ENCODE results near the gene PDRG1. TPM values are rescaled to one million over a fixed set of nuclear protein-coding genes. Genes with fewer than 3 reads are reported as not detected.
"Not testable (repeated sequence)": the region's sequence is repeated elsewhere in the genome, so short reads cannot be mapped to it uniquely, and the experiment has no call there.

PDRG1 gene
- polyA plus RNA-seq, 3 donors, result 20.6 to 21.3 (median 20.9) TPM

GRCh38 chr20:31934491-31934890, 17.4 kb downstream of the PDRG1 start:
- DNase-seq, result no peak

GRCh38 chr20:31933698-31934097, 18.1 kb downstream of the PDRG1 start:
- DNase-seq, result no peak

- DNase-seq, result no peak
Measured at GRCh38 chr20:31930779-31931178, 21.1 kb downstream of the PDRG1 start.

- not testable (repeated sequence) for DNase-seq
Measured at GRCh38 chr20:31929631-31930030, 22.2 kb downstream of the PDRG1 start.

- DNase-seq, result no peak
Measured at GRCh38 chr20:31927627-31928159, 24.2 kb downstream of the PDRG1 start.

GRCh38 chr20:31926493-31926892, 25.4 kb downstream of the PDRG1 start:
- no peak for DNase-seq

GRCh38 chr20:31925631-31926030, 26.2 kb downstream of the PDRG1 start:
- DNase-seq, result no peak

GRCh38 chr20:31924561-31924960, 27.3 kb downstream of the PDRG1 start:
- no peak for DNase-seq

GRCh38 chr20:31923388-31924331, 28.2 kb downstream of the PDRG1 start:
- peak; percentile 34 for DNase-seq

GRCh38 chr20:31922588-31922987, 29.3 kb downstream of the PDRG1 start:
- DNase-seq, result no peak

GRCh38 chr20:31922181-31922580, 29.7 kb downstream of the PDRG1 start:
- no peak for DNase-seq

GRCh38 chr20:31921480-31921879, 30.4 kb downstream of the PDRG1 start:
- not testable (repeated sequence) for DNase-seq

- DNase-seq, result no peak
Measured at GRCh38 chr20:31920275-31920855, 31.5 kb downstream of the PDRG1 start.

- DNase-seq, result no peak
Measured at GRCh38 chr20:31919410-31920155, 32.3 kb downstream of the PDRG1 start.

GRCh38 chr20:31918466-31919105, 33.3 kb downstream of the PDRG1 start:
- no peak for DNase-seq

GRCh38 chr20:31917962-31918412, 33.9 kb downstream of the PDRG1 start:
- not testable (repeated sequence) for DNase-seq

GRCh38 chr20:31916708-31917107, 35.1 kb downstream of the PDRG1 start:
- DNase-seq, result no peak

GRCh38 chr20:31915491-31916280, 36.2 kb downstream of the PDRG1 start:
- no peak for DNase-seq

GRCh38 chr20:31914170-31914569, 37.7 kb downstream of the PDRG1 start:
- DNase-seq, result peak; percentile 45

GRCh38 chr20:31913431-31914157, 38.3 kb downstream of the PDRG1 start:
- DNase-seq, result no peak

Data from renal pelvis (tissue), 4 donors.